Hair follicular keratinocyte (primary cell): ENCODE results near the gene MINDY4. TPM values are rescaled to one million over a fixed set of nuclear protein-coding genes. Genes with fewer than 3 reads are reported as not detected.

Source experiments
- total RNA-seq: library from RNA; depleted of rRNA; stranded (reverse); fragments of >200 nt; gene quantifications from 2 replicates; pipeline ENCODE4 v1.2.3, GENCODE V29; 2015

MINDY4 gene
- 1.5 and 2.1 TPM in 2 replicates for total RNA-seq

GRCh38 chr7:30771174-30771879 lies at the start of gene MINDY4:
MINDY4 (plus strand) TSS chr7:30771417; CDS start chr7:30771494, 77 bp downstream.

DNA sequence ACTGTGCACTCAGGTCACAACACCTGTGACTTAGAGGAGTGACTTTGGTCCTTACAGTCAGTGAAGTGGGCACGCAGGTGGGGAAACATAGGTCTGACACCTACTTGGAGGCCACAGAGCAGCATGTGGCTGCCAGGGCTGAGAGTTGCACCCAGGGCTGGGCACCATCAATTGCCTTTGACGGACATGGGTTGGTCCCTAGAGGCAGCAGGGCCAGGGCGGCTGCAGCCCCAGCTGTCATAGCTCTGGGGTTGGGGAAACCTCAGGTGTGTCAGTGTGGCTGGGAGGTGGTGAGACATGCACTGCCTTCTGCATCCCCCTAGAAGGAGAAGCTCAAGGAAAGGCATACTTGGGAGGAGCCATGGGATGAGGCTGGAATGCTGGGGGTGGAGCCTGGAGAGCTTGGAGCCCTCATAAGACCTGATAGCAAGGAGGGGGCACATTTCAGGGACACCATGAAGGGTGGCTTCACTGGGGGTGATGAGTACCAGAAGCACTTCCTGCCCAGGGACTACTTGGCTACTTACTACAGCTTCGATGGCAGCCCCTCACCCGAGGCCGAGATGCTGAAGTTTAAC lies 19.4 kb upstream of the MINDY4 start, which contains the start of gene INMT:
Gene INMT (plus strand): TSS at position 440 of the 578 bp plus-strand sequence. CDS start 16 bp downstream, at position 456.

DNA sequence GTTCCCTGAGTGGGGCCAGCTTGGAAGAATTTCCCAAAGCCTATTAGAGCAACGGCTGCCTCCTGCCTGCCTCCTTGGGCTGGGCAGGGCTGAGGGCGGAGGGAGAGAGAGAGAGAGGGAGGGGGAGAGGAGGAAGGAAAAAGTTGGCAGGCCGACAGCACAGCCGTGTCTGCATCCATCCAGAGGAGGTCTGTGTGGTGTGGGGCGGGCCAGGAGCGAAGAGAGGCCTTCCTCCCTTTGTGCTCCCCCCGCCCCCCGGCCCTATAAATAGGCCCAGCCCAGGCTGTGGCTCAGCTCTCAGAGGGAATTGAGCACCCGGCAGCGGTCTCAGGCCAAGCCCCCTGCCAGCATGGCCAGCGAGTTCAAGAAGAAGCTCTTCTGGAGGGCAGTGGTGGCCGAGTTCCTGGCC lies 140.3 kb downstream of the MINDY4 start, which contains the start of gene AQP1:
Gene AQP1 (plus strand): TSS at position 293 of the 409 bp plus-strand sequence. CDS start 57 bp downstream, at position 350.

Other genes with a start within 250 kb of the MINDY4 start
- 213 and 233 TPM in 2 replicates for gene GARS1, start 176.5 kb upstream of the MINDY4 start, total RNA-seq
- not detected in 2 replicates for gene CRHR2, start 89.0 kb upstream of the MINDY4 start, total RNA-seq
- not detected in 2 replicates for gene INMT, start 19.3 kb upstream of the MINDY4 start, total RNA-seq
- gene AQP1, start 140.4 kb downstream of the MINDY4 start, total RNA-seq: not detected in 2 replicates
- gene GHRHR, start 192.5 kb downstream of the MINDY4 start, total RNA-seq: not detected in 2 replicates